ENCODE results near the gene TEX51.

- TF ChIP-seq, protein P1, sequence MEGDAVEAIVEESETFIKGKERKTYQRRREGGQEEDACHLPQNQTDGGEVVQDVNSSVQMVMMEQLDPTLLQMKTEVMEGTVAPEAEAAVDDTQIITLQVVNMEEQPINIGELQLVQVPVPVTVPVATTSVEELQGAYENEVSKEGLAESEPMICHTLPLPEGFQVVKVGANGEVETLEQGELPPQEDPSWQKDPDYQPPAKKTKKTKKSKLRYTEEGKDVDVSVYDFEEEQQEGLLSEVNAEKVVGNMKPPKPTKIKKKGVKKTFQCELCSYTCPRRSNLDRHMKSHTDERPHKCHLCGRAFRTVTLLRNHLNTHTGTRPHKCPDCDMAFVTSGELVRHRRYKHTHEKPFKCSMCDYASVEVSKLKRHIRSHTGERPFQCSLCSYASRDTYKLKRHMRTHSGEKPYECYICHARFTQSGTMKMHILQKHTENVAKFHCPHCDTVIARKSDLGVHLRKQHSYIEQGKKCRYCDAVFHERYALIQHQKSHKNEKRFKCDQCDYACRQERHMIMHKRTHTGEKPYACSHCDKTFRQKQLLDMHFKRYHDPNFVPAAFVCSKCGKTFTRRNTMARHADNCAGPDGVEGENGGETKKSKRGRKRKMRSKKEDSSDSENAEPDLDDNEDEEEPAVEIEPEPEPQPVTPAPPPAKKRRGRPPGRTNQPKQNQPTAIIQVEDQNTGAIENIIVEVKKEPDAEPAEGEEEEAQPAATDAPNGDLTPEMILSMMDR (IDR thresholded peaks at IDR 0.05; ENCODE audit: poor library complexity, severe bottlenecking), result no peak
- no peak for TF ChIP-seq EP300 (conservative IDR thresholded peaks at IDR 0.05; ENCODE audit: poor library complexity, severe bottlenecking)
Observed at GRCh38 chr2:126891681-126892500, 6.8 kb upstream of the TEX51 start.
